ENCODE measurements around the gene RGS8.

GRCh38 chr1:182685215-182685614 lies 828 bp upstream of the RGS8 start:
- TF ChIP-seq CTCF (conservative IDR thresholded peaks at IDR 0.05; ENCODE audit: low read depth, low read length) (no peak), CHD1 (IDR thresholded peaks at IDR 0.05; ENCODE audit: low read depth, low read length) (no peak), RAD21 (IDR thresholded peaks at IDR 0.05; ENCODE audit: low read length) (no peak), POLR2A (IDR thresholded peaks at IDR 0.05; ENCODE audit: low read depth, low read length) (no peak), USF2 (IDR thresholded peaks at IDR 0.05; ENCODE audit: low read depth, low read length) (no peak), BHLHE40 (IDR thresholded peaks at IDR 0.05; ENCODE audit: low read depth, low read length) (no peak), MAZ (IDR thresholded peaks at IDR 0.05; ENCODE audit: borderline replicate concordance, low read depth, low read length) (no peak), RFX5 (IDR thresholded peaks at IDR 0.05; ENCODE audit: low read depth, low read length) (no peak), MXI1 (IDR thresholded peaks at IDR 0.05; ENCODE audit: borderline replicate concordance, low read depth, low read length) (no peak), MAFK (IDR thresholded peaks at IDR 0.05; ENCODE audit: low read depth, low read length) (no peak)

Data from IMR-90 (cell line).